ENCODE results near the gene ZDBF2.

DNA sequence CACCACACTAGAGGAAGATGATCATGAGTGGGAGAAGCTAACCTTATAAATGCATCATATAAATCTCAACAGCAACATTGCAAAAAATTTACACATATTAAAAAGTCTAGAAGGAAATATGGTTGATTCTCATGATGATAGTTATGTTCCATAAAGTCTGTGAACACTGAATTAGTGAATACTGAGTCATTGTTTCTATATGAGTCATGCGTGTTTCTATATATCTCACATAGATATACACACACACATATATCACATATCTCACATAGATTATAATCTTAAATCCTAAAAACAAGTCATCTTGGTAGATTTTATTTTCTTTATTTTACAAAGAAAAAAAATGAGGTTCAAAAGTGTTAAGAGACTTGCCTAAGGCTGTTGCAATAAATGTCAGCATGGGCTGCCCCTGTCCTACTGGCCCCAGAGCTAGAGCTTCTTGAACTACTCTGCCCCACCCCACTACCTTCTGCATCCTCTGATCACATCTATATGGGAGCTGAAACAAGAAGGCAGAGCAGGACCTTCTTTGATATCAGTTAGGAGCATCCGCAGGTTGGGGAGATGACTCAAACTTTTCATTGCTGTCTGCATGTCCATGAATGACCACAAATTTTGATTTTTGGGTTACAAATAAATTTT is 87.1 kb downstream of the ZDBF2 start:
- TF ChIP-seq ELF4 (IDR thresholded peaks at IDR 0.05) (no peak), FOXM1 (IDR thresholded peaks at IDR 0.05; ENCODE audit: borderline replicate concordance) (no peak), HDGF (IDR thresholded peaks at IDR 0.05; ENCODE audit: borderline replicate concordance) (no peak), BHLHE40 (IDR thresholded peaks at IDR 0.05; ENCODE audit: borderline replicate concordance) (no peak), FOXK2 (IDR thresholded peaks at IDR 0.05) (no peak), TARDBP (IDR thresholded peaks at IDR 0.05) (no peak), LEF1 (IDR thresholded peaks at IDR 0.05; ENCODE audit: borderline replicate concordance) (no peak), SP1 (IDR thresholded peaks at IDR 0.05) (no peak), NFRKB (IDR thresholded peaks at IDR 0.05) (no peak), FOXA1 (IDR thresholded peaks at IDR 0.05) (no peak)
- TF ChIP-seq, protein P1, sequence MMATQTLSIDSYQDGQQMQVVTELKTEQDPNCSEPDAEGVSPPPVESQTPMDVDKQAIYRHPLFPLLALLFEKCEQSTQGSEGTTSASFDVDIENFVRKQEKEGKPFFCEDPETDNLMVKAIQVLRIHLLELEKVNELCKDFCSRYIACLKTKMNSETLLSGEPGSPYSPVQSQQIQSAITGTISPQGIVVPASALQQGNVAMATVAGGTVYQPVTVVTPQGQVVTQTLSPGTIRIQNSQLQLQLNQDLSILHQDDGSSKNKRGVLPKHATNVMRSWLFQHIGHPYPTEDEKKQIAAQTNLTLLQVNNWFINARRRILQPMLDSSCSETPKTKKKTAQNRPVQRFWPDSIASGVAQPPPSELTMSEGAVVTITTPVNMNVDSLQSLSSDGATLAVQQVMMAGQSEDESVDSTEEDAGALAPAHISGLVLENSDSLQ (IDR thresholded peaks at IDR 0.05), result no peak
